Stimulated activated CD8-positive, alpha-beta memory T cell treated with anti-CD3 and anti-CD28 coated beads, Interleukin-12 subunit alpha, Interleukin-12 subunit beta, amount 100 ng/mL, for 24 hours (primary cell): Measurements from ENCODE around the gene RAF1.

Experiments used
- DNase-seq: peaks from one replicate; pipeline ENCODE4 v3.0.0-alpha.2; 2020; ENCODE audit errors: extremely low read depth

RAF1 gene

GRCh38 chr3:12591997-12592715 is 71.8 kb downstream of the RAF1 start:
- DNase-seq: no peak

GRCh38 chr3:12591456-12591855 is 72.5 kb downstream of the RAF1 start:
- DNase-seq: no peak

DNA sequence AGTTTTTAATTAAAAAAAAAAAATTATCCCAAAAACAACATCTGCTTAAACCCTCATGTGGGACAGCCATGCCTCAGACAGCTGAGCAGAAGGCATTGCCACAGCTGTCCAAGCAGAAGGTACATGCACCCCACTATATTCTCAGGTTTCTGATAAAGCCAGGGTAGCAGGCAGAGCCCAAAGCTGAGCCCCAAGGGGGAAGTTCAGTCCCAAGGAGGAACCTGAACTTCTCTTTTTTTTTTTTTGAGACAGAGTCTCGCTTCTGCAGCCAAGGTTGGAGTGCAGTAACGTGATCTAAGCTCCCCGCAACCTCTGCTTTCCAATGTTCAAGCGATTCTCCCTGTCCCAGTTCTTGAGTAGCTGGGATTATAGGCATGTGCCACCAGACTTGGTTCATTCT is 73.8 kb downstream of the RAF1 start:
- DNase-seq: no peak

- no peak for DNase-seq
Measured at GRCh38 chr3:12588039-12589009, 75.6 kb downstream of the RAF1 start.

DNA sequence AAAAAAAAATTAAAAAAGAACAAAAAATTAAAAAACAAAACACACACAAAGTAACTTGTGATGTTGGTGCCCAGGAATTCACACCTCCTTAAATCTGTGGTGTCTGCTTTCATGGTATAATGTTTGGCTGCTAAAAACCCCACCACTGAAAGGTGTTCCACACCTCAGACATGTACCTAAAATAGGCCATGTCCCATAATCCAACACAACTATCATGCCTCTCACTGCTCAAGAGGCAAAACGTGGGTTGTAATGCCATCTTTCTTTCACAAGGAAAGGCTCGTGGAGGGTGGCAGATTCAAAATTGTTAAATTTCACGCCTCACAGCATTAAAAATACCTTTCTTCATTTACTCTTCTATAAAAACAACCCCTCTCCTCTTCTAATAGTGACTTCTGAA is 77.5 kb downstream of the RAF1 start:
- DNase-seq: no peak

GRCh38 chr3:12585970-12586369 is 77.9 kb downstream of the RAF1 start:
- no peak for DNase-seq

GRCh38 chr3:12585181-12585580 is 78.7 kb downstream of the RAF1 start:
- no peak for DNase-seq

DNA sequence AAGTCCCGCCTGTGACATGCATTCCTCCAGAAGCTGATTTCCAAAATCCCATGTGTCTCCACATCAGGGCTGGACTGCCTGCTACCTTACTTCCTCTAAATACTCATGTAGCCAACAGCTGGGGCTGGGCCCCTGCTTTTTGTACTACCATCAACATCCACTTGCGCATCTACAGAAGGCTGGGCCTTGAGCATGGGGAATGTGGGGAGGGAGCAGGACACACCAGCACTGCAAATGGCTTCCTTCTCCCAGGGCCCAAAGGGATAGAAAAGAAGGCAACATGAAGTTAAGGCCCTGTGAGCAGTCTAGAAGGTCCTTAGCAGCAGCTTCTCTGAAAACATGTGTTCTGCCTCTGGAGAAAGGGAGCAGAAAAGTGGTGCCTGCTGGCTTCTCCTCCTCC is 79.8 kb downstream of the RAF1 start:
- DNase-seq: no peak

- DNase-seq: no peak
Measured at GRCh38 chr3:12583280-12583679, 80.6 kb downstream of the RAF1 start.

DNA sequence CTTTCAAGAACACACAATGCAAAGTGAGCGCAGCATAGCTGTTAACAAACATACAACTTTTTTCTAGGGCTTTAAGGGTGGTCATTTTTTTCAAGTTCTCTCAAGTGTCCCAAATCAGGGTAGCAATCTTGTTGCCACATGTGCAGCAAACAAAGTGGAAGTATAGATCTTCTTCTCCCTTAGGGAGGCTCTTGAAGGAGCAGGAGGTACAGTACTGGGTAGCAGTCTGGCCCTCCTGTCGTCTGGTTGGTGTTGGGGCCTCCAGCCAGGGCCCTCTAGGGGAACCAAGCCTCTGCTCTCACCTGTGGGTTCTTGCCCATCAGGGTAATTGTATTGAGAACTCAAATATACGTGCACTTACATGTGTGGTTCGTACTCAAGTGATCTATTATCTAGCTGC is 81.2 kb downstream of the RAF1 start:
- no peak for DNase-seq

GRCh38 chr3:12579905-12580304 is 84.0 kb downstream of the RAF1 start:
- DNase-seq: no peak

- no peak for DNase-seq
Measured at GRCh38 chr3:12579456-12579855, 84.5 kb downstream of the RAF1 start.

- DNase-seq: no peak
Measured at GRCh38 chr3:12578742-12579141, 85.2 kb downstream of the RAF1 start.

DNA sequence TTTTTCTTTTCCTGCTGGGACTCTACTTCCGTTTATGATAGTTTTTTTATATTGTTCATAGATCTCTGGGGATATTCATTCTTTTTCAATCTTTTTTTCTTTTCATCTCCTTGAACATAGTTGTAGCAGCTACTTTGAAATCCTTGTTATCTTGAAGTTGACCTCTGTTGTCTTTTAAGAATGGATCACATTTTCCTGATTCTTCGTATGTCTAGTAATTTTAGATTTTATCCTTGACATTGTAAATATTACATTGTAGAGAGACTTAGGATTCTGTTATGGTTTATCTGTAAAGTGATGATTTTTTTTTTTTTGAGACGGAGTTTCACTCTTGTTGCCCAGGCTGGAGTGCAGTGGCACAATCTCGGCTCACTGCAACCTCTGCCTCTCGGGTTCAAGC is 86.5 kb downstream of the RAF1 start:
- DNase-seq: no peak

GRCh38 chr3:12574661-12575060 is 89.3 kb downstream of the RAF1 start:
- no peak for DNase-seq

DNA sequence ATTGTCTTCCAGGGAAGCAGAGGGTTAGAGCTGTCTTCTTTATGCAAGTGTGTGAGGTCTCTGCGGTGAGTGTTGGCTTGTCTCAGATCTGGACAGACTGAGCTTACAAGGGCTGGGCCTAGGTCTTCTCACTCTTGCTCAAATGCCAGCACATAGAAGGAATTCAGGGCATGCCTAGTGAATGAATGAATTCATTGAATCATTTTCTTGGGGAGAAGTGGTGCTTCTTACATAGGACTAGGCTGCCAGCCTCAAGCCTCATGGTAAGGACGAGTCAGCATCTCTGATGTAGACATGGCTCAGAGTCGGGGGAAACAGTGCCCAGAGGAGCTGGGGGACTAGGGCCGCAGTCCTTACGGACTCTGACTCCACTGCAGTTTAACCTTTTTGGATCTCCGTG is 89.8 kb downstream of the RAF1 start:
- DNase-seq: no peak

GRCh38 chr3:12571986-12572385 is 91.9 kb downstream of the RAF1 start:
- no peak for DNase-seq

- no peak for DNase-seq
Measured at GRCh38 chr3:12569836-12570235, 94.1 kb downstream of the RAF1 start.

- DNase-seq: no peak
Measured at GRCh38 chr3:12568747-12569146, 95.2 kb downstream of the RAF1 start.

GRCh38 chr3:12566976-12567375 is 96.9 kb downstream of the RAF1 start:
- DNase-seq: no peak

- DNase-seq: no peak
Measured at GRCh38 chr3:12562451-12562850, 101.5 kb downstream of the RAF1 start.

DNA sequence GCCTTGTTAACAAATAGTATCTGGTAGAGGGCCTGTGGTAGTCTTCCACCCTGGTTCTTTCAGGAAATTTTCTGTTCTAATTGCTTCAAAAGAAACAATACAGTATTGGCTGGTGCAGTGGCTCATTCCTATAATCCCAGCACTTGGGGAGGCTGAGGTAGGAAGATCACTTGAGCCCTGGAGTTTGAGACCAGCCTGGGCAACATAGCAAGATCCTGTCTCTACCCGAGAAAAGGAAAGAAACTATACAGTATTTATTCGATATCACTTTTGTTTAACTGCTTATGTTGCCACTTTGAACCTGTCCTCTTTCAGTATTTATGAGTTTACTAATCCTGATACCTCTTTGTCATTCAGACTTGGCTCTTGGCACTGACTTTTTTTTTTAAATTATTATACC is 102.5 kb downstream of the RAF1 start:
- no peak for DNase-seq
